HEK293T (cell line): Measurements from ENCODE around the gene CD19.

Experiments used
- CTCF ChIA-PET: fragments of 350-600 bp; formaldehyde crosslinking; extraction: SDS; loops from one replicate; lab custom pipeline; 2021; ENCODE audit warnings: antibody characterized with exemption, inconsistent platforms; lab: Yijun Ruan, JAX
- POLR2A ChIA-PET: fragments of 350-600 bp; formaldehyde crosslinking; extraction: SDS; loops from one replicate; lab custom pipeline; 2020; ENCODE audit warnings: antibody characterized with exemption, inconsistent platforms; lab: Yijun Ruan, JAX
- DNase-seq: peaks from one replicate; pipeline ENCODE4 v3.0.0; 2012; ENCODE audit warnings: mixed read lengths; ENCODE audit errors: extremely low spot score
- ARNT ChIP-seq: fragments of 450-650 bp; IDR thresholded peaks from 2 replicates; pipeline ENCODE4 v1.6.1; 2017; ENCODE audit warnings: mild to moderate bottlenecking
- BHLHE40 ChIP-seq: fragments of 450-650 bp; IDR thresholded peaks from 2 replicates; pipeline ENCODE4 v1.6.1; 2016; ENCODE audit warnings: mild to moderate bottlenecking, moderate library complexity, borderline replicate concordance
- CTBP1 ChIP-seq: fragments of 450-650 bp; IDR thresholded peaks from 2 replicates; pipeline ENCODE4 v1.6.1; 2016; ENCODE audit warnings: borderline replicate concordance
- ELF4 ChIP-seq: fragments of 450-650 bp; IDR thresholded peaks from 2 replicates; pipeline ENCODE4 v1.6.1; 2017; ENCODE audit warnings: antibody characterized with exemption
- FOXA1 ChIP-seq: fragments of 450-650 bp; IDR thresholded peaks from 2 replicates; pipeline ENCODE4 v1.6.1; 2016; ENCODE audit warnings: mild to moderate bottlenecking
- FOXK2 ChIP-seq: fragments of 450-650 bp; IDR thresholded peaks from 2 replicates; pipeline ENCODE4 v1.6.1; 2016; ENCODE audit warnings: mild to moderate bottlenecking
- FOXM1 ChIP-seq: fragments of 450-650 bp; IDR thresholded peaks from 2 replicates; pipeline ENCODE4 v1.6.1; 2017; ENCODE audit warnings: mild to moderate bottlenecking, borderline replicate concordance
- HDGF ChIP-seq: fragments of 450-650 bp; IDR thresholded peaks from 2 replicates; pipeline ENCODE4 v1.6.1; 2017; ENCODE audit warnings: antibody characterized with exemption, borderline replicate concordance
- L3MBTL2 ChIP-seq: fragments of 450-650 bp; conservative IDR thresholded peaks from 2 replicates; pipeline ENCODE4 v1.6.1; 2016; ENCODE audit warnings: mild to moderate bottlenecking
- LEF1 ChIP-seq: fragments of 450-650 bp; IDR thresholded peaks from 2 replicates; pipeline ENCODE4 v1.6.1; 2017; ENCODE audit warnings: mild to moderate bottlenecking, borderline replicate concordance
- NFRKB ChIP-seq: fragments of 450-650 bp; IDR thresholded peaks from 2 replicates; pipeline ENCODE4 v1.6.1; 2016; ENCODE audit warnings: mild to moderate bottlenecking, moderate library complexity
- SP1 ChIP-seq: fragments of 450-650 bp; IDR thresholded peaks from 2 replicates; pipeline ENCODE4 v1.6.1; 2017
- SUZ12 ChIP-seq: fragments of 450-650 bp; IDR thresholded peaks from 2 replicates; pipeline ENCODE4 v1.6.1; 2016; ENCODE audit warnings: mild to moderate bottlenecking
- TARDBP ChIP-seq: fragments of 450-650 bp; IDR thresholded peaks from 2 replicates; pipeline ENCODE4 v1.6.1; 2016
- ZNF384 ChIP-seq: fragments of 450-650 bp; IDR thresholded peaks from 2 replicates; pipeline ENCODE4 v1.6.1; 2016
- TF ChIP-seq, protein P1 (sequence below): fragments of 450-650 bp; IDR thresholded peaks from 2 replicates; pipeline ENCODE4 v1.6.1; 2016

The CD19 gene

DNA sequence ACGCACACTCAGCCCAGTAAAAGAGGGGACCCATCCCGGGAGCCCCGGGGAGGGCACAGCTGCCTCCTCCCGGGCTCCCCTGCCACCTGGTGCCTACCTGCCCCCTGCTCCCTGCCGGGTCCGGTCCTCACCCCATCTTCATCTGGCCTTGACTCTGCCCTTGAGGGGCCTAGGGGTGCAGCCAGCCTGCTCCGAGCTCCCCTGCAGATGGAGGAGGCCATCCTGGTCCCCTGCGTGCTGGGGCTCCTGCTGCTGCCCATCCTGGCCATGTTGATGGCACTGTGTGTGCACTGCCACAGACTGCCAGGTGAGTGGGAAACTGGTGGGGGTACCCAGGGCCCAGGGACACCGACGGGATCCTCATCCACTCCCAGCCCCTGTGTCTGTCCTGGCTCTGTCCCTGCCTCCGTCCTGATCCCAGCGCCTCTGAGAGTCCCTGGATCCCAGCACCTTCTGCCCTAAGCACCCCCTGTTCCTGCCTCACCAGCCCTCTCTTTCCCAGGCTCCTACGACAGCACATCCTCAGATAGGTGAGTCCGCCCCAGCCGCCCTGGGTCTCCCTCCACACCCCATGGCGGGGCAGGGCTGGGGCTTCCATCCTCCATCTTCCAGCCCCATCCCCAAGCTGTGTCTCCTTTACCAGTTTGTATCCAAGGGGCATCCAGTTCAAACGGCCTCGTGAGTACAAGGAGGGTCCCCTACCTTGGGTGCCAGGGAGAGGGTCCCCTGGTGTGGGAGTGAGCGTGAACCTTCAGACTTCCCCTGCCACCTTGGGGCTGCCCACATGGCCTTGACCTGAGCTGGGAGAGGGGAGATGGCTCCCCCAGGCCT, 53.7 kb downstream of the CD19 start:
- CTCF ChIA-PET = no interaction called here
- TF ChIP-seq CTBP1 = no peak
- TF ChIP-seq ELF4 = no peak
- TF ChIP-seq ZNF384 = no peak
- no peak for TF ChIP-seq FOXK2
- TF ChIP-seq SP1 = no peak
- TF ChIP-seq, protein P1, sequence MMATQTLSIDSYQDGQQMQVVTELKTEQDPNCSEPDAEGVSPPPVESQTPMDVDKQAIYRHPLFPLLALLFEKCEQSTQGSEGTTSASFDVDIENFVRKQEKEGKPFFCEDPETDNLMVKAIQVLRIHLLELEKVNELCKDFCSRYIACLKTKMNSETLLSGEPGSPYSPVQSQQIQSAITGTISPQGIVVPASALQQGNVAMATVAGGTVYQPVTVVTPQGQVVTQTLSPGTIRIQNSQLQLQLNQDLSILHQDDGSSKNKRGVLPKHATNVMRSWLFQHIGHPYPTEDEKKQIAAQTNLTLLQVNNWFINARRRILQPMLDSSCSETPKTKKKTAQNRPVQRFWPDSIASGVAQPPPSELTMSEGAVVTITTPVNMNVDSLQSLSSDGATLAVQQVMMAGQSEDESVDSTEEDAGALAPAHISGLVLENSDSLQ = no peak
- no peak for TF ChIP-seq TARDBP
- no peak for TF ChIP-seq ARNT
- no peak for TF ChIP-seq FOXA1
- no peak for TF ChIP-seq HDGF
- no peak for TF ChIP-seq FOXM1
- no peak for TF ChIP-seq L3MBTL2
- no peak for TF ChIP-seq LEF1
- no peak for TF ChIP-seq SUZ12
- no peak for TF ChIP-seq NFRKB
- TF ChIP-seq BHLHE40 = no peak
- POLR2A ChIA-PET = no interaction called here
- no peak for DNase-seq

DNA sequence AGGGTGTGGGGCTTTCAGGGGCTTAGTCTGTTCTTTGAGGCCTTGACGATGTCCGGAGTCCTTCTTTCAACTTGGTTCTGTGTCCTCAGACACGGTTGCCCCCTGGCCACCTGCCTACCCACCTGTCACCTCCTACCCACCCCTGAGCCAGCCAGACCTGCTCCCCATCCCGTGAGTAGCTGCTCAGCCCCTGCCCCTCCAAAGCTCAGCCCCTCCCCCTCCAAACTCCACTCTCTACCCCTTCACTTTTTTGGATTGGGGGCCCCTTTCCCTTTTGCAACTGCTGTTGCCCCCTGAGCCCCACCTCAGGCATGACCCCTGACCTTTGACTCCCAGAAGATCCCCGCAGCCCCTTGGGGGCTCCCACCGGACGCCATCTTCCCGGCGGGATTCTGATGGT, 54.3 kb downstream of the CD19 start:
- CTCF ChIA-PET = no interaction called here
- DNase-seq = no peak
- no peak for TF ChIP-seq SUZ12
- TF ChIP-seq TARDBP = no peak
- no peak for TF ChIP-seq L3MBTL2
- no peak for TF ChIP-seq NFRKB
- TF ChIP-seq HDGF = no peak
- no peak for TF ChIP-seq SP1
- no peak for TF ChIP-seq ARNT
- TF ChIP-seq ELF4 = no peak
- TF ChIP-seq FOXM1 = no peak
- no peak for TF ChIP-seq FOXA1
- TF ChIP-seq LEF1 = no peak
- POLR2A ChIA-PET = no interaction called here

DNA sequence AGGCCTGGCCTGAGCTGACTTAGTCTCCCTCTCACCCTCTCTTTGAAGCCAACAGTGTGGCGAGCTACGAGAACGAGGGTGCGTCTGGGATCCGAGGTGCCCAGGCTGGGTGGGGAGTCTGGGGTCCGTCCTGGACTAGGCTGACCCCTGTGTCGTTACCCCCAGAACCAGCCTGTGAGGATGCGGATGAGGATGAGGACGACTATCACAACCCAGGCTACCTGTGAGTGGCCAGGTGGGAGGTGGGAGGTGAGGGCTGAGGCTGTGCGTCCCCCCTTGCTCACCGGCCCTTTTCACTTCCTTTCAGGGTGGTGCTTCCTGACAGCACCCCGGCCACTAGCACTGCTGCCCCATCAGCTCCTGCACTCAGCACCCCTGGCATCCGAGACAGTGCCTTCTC, 54.7 kb downstream of the CD19 start:
- no peak for DNase-seq
- POLR2A ChIA-PET = no interaction called here
- TF ChIP-seq ARNT = no peak
- CTCF ChIA-PET = no interaction called here

DNA sequence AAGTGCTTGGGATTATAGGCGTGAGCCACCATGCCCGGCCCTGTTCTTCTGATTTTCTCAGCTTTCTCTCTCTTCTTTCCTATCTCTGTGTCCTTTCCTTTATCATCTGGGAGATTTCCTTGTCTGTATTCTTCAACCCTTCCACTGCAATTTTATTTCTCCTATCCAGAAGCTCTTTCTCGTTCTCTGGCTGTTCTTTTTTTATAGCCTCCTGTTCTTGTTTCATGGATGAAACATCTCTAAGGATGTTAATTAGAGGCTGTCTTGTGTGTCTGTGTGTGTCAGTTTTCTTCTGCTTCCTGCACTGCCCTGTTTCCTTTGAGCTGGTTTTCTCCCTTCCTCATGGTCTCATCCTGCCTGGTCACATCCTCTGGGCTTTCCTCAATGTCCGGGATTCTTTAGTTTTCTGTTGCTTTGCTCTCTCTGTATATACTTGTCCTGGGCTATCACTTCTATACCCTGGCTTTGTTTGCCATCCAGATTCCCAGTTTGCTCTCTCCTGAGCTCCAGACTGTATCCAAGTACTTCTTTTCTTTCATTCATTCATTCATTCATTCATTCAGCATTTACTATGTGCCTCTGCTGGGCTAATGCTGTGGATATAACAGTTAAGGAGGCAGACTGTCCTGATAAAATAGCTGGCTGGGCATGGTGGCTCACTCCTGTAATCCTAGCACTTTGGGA, 55.5 kb downstream of the CD19 start:
- DNase-seq = no peak
- no peak for TF ChIP-seq NFRKB
- TF ChIP-seq BHLHE40 = no peak
- no peak for TF ChIP-seq HDGF
- no peak for TF ChIP-seq SP1
- no peak for TF ChIP-seq SUZ12
- no peak for TF ChIP-seq TARDBP
- TF ChIP-seq L3MBTL2 = no peak
- no peak for TF ChIP-seq ARNT
- TF ChIP-seq ZNF384 = no peak
- no peak for TF ChIP-seq FOXK2
- TF ChIP-seq FOXM1 = no peak
- TF ChIP-seq, protein P1 = no peak
- no peak for TF ChIP-seq CTBP1
- no peak for TF ChIP-seq ELF4
- TF ChIP-seq LEF1 = no peak
- CTCF ChIA-PET = no interaction called here
- POLR2A ChIA-PET = no interaction called here
